ENCODE measurements around the gene NR1D1.

DNA sequence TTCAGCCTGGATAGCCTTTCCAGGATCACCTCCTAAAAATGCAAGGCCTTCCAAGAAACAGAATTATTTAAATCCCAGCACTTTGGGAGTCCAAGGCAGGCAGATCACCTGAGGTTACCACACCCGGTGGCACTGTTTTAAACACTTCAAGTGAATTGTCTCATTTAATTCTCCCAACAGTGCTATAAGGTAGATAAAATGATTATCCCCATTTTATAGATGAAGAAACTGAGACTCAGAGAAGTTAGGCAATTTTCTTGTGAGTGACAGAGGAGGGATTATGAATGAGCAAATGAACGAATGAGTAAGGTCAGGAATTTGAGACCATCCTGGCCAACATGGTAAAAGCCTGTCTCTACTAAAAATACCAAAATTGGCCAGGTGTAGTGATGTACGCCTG, 20.8 kb downstream of the NR1D1 start:
- TF ChIP-seq POLR2A (IDR thresholded peaks at IDR 0.05) (no peak), CTCF (IDR thresholded peaks at IDR 0.05) (no peak)
